Type B pancreatic cell (in vitro differentiated cells): ENCODE data around the gene MED4. TPM values are rescaled to one million over a fixed set of nuclear protein-coding genes. Genes with fewer than 3 reads are reported as not detected.

Experiments
- DNase-seq: peaks from one replicate; pipeline ENCODE4 v3.0.0; 2021; ENCODE audit warnings: mixed read lengths; ENCODE audit not compliant: unreplicated experiment; ENCODE audit errors: extremely low spot score
- H3K27ac Mint-ChIP-seq: 2 replicates; pipeline ENCODE4 v1.8.0; 2021; ENCODE audit warnings: mild to moderate bottlenecking, mixed read lengths
- H3K27me3 Mint-ChIP-seq: 2 replicates; pipeline ENCODE4 v1.8.0; 2021; ENCODE audit warnings: mixed read lengths
- H3K36me3 Mint-ChIP-seq: 2 replicates; pipeline ENCODE4 v1.8.0; 2021; ENCODE audit warnings: mixed read lengths
- H3K4me1 Mint-ChIP-seq: one replicate; pipeline ENCODE4 v1.8.0; 2021; ENCODE audit warnings: mixed read lengths; ENCODE audit not compliant: unreplicated experiment
- H3K4me3 Mint-ChIP-seq: 2 replicates; pipeline ENCODE4 v1.8.0; 2021; ENCODE audit warnings: mild to moderate bottlenecking, mixed read lengths
- H3K9me3 Mint-ChIP-seq: 2 replicates; pipeline ENCODE4 v1.8.0; 2021; ENCODE audit warnings: mixed read lengths
- total RNA-seq: library from RNA; stranded (reverse); gene quantifications from 2 replicates; pipeline ENCODE4 v1.2.1, GENCODE V29; 2021; ENCODE audit warnings: low replicate concordance
- TF ChIP-seq, protein P1 (sequence below): fragments of 200-600 bp; sonication (generic); conservative IDR thresholded peaks from 2 replicates; pipeline ENCODE4 v1.5.0; 2021; ENCODE audit warnings: antibody characterized with exemption, mild to moderate bottlenecking

MED4 gene
- total RNA-seq, 1 donor from 2014 or later: 53.1 TPM

DNA sequence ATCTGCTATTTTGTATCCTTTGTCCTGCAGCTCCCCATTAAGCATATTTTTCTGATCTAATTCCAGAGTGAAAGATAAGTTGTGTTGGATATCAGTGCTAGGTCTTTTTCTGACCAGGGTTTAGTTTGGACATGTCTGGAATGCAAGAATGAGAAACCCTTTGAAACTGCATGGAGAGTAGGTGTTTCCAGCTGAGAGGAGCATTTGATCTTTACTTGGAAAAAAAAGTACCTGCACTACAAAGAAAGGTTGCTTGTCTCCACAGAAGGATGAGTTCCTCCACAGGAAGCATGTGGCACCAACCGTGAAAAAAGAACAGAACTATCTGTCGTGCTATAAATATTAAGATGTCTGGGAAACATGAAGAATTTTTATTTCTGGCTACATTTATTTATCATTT is 36.6 kb upstream of the MED4 start:
- Mint-ChIP-seq H3K4me1 (peaks cover 22% of the 10 kb centered on the region), H3K27me3 (no peaks in the 10 kb centered on the region), H3K4me3 (no peak overlapping the region), H3K27ac (peak overlapping the region; percentile 40), H3K9me3 (no peaks in the 10 kb centered on the region), H3K36me3 (no peaks in the 10 kb centered on the region)
- DNase-seq: no peak
- TF ChIP-seq, protein P1, sequence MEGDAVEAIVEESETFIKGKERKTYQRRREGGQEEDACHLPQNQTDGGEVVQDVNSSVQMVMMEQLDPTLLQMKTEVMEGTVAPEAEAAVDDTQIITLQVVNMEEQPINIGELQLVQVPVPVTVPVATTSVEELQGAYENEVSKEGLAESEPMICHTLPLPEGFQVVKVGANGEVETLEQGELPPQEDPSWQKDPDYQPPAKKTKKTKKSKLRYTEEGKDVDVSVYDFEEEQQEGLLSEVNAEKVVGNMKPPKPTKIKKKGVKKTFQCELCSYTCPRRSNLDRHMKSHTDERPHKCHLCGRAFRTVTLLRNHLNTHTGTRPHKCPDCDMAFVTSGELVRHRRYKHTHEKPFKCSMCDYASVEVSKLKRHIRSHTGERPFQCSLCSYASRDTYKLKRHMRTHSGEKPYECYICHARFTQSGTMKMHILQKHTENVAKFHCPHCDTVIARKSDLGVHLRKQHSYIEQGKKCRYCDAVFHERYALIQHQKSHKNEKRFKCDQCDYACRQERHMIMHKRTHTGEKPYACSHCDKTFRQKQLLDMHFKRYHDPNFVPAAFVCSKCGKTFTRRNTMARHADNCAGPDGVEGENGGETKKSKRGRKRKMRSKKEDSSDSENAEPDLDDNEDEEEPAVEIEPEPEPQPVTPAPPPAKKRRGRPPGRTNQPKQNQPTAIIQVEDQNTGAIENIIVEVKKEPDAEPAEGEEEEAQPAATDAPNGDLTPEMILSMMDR: no peak

DNA sequence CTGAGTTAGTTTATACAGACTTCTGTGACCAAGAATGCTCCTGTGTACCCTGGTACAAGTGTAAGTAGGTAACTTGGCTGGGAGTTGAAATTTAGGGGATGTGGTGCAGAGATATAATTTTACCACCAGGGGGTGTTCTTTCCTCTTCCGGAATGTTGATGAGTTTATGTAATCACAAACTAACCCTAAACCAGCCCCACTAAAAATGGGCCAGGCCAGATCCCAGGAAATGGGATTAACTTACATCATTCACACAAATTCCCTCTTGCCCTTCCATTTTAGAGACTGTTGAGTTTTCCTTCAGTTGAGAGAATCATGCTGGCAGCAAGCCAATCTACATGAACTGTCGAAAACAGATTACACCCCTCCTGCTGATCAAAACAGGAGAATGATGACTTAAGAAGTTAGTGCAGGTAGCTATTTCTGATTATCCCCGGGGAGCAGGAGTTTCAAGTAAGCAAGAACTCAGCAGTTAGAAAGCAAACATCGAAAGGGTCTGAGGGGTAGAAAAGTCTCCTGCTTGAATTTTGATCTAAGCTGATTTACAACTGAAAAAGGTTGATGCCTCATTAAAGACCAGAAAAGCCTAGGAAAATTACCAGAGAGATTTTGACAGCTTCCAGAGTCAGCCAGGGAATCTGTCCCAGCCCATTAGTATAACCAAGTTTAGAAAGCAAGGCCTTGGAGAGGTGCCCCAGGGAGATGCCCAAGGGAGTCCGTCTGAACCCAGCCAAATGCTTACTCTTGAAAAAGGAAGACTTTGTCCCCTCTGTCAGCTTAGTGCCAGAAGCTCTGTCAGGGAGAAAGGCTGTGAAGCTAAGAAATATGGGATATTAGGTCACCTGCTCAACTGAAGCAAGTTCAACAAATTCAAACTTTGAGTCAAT is 32.3 kb upstream of the MED4 start:
- TF ChIP-seq, protein P1: peak; percentile 90
- no peak for DNase-seq
- H3K27me3 Mint-ChIP-seq: no peaks in the 10 kb centered on the region
- peaks cover 22% of the 10 kb centered on the region for H3K4me1 Mint-ChIP-seq
- peak overlapping the region; percentile 65 for H3K27ac Mint-ChIP-seq
- H3K36me3 Mint-ChIP-seq: no peaks in the 10 kb centered on the region
- peak overlapping the region; percentile 23 for H3K4me3 Mint-ChIP-seq
- no peaks in the 10 kb centered on the region for H3K9me3 Mint-ChIP-seq

DNA sequence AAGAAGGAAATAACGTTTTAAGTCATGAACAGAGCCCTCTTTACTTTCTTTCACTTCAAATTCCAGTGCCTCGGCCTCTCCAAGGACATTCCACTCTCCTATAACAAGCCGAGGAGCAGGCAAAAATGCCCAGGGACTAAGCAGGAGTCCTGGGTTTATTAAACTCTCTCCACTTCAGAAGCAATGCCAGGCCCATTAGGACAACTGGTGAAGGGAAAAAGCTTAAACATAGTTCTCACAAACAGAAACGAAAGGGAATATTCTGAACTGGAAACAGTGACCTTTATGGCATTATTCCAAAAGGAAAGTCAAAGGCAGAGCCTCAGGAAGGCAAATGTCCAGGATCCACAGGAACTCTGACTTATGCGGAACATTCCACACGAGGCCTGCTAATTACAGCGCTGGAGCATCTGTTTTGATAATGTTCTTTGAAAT is 30.9 kb upstream of the MED4 start:
- H3K4me1 Mint-ChIP-seq: peaks cover 17% of the 10 kb centered on the region
- TF ChIP-seq, protein P1: no peak
- H3K27me3 Mint-ChIP-seq: no peaks in the 10 kb centered on the region
- no peaks in the 10 kb centered on the region for H3K9me3 Mint-ChIP-seq
- DNase-seq: no peak
- H3K27ac Mint-ChIP-seq: no peak overlapping the region
- H3K36me3 Mint-ChIP-seq: no peaks in the 10 kb centered on the region
- H3K4me3 Mint-ChIP-seq: no peak overlapping the region

DNA sequence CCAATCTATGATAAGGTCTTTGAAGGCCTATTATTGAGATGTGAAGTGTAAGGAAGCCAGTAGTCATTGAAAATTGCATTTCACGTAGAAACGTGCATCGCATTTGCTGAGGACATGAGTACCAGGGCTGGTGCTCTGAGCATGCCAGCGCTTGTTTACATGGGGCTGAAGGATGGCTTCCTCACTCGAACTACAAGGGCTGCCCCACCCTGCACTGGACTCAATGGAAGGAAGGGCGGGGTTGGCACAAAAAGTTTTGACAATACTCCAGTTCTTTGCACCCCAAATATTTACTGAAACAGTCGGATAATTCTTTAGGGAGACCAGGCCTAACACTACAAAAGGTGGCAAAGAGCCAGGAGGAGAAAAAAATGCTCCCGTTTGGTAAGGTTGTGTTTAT is 28.9 kb upstream of the MED4 start:
- H3K4me1 Mint-ChIP-seq: peaks cover 12% of the 10 kb centered on the region

DNA sequence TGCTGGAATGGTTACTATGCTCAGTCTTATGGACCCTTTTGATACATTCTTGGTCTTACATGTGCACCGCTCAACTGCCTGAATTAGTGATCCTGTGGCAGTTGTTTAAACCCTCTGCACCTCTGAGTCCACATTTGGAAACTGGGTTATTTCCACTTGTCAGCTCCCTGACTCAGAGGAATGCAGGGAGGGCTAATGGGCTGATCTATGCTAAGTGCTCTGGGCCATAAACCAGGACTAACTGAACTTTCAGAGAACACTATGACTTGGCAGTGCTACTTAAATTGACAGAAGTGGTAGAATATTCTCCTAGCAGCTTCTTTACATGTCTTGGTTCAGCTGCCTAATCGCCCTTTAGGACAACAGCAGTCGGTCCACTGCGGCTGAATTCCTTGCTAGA is 26.8 kb upstream of the MED4 start:
- TF ChIP-seq, protein P1: no peak
- no peak for DNase-seq
- Mint-ChIP-seq H3K27me3 (no peaks in the 10 kb centered on the region), H3K4me3 (no peak overlapping the region), H3K9me3 (no peaks in the 10 kb centered on the region), H3K27ac (no peak overlapping the region), H3K36me3 (no peaks in the 10 kb centered on the region), H3K4me1 (peaks cover 1% of the 10 kb centered on the region)

More for the DNA sequence above, 28.9 kb upstream of the MED4 start:
- Mint-ChIP-seq H3K4me3 (no peak overlapping the region), H3K9me3 (no peaks in the 10 kb centered on the region), H3K27ac (no peak overlapping the region), H3K36me3 (no peaks in the 10 kb centered on the region), H3K27me3 (no peaks in the 10 kb centered on the region)
- TF ChIP-seq, protein P1: no peak
- DNase-seq: no peak
